Esophagus muscularis mucosa (tissue), 4 donors: ENCODE measurements around the gene ITGB5.

Experiments used
- CTCF ChIP-seq, 3 experiments: fragments of 200-600 bp in 2 of 3; fragments of 450-650 bp in 1 of 3; sonication (generic) in 2 of 3; IDR thresholded peaks; one replicate each; pipeline ENCODE4 v1.5.1; 2017 to 2019; ENCODE audit warnings: antibody characterized with exemption in 3 of 3, mild to moderate bottlenecking in 2 of 3, moderate library complexity in 1 of 3
- EP300 ChIP-seq: sonication (generic); formaldehyde crosslinking; IDR thresholded peaks from one replicate; pipeline ENCODE4 v1.6.1; 2017; ENCODE audit warnings: antibody characterized with exemption
- POLR2A ChIP-seq: fragments of 450-650 bp; IDR thresholded peaks from one replicate; pipeline ENCODE4 v1.6.1; 2017; ENCODE audit warnings: antibody characterized with exemption, moderate library complexity, mild to moderate bottlenecking, low read depth
- POLR2AphosphoS5 ChIP-seq, 2 donors: sonication (generic); formaldehyde crosslinking; IDR thresholded peaks; one replicate each; pipeline ENCODE4 v1.6.1; 2017; ENCODE audit warnings: antibody characterized with exemption in 2 of 2

- no peak for TF ChIP-seq EP300
- TF ChIP-seq CTCF (IDR thresholded peaks at IDR 0.05): no peak
- no peak for TF ChIP-seq POLR2A
- TF ChIP-seq POLR2AphosphoS5 (IDR thresholded peaks at IDR 0.05): no peak
Measured at GRCh38 chr3:124881976-124882697, 5.0 kb downstream of the ITGB5 start.
